LoVo (cell line): ENCODE data around the gene ZSCAN1.
"Not testable (repeated sequence)": the region's sequence is repeated elsewhere in the genome, so short reads cannot be mapped to it uniquely, and the experiment has no call there.

Experiments used
- DNase-seq: peaks from one replicate; pipeline ENCODE4 v3.0.0-alpha.2; 2016; ENCODE audit warnings: low spot score

The ZSCAN1 gene, protein sequence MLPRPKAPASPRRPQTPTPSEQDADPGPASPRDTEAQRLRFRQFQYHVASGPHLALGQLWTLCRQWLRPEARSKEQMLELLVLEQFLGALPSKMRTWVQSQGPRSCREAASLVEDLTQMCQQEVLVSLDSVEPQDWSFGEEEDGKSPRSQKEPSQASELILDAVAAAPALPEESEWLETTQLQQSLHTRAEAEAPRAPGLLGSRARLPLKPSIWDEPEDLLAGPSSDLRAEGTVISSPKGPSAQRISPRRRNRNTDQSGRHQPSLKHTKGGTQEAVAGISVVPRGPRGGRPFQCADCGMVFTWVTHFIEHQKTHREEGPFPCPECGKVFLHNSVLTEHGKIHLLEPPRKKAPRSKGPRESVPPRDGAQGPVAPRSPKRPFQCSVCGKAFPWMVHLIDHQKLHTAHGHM

DNA sequence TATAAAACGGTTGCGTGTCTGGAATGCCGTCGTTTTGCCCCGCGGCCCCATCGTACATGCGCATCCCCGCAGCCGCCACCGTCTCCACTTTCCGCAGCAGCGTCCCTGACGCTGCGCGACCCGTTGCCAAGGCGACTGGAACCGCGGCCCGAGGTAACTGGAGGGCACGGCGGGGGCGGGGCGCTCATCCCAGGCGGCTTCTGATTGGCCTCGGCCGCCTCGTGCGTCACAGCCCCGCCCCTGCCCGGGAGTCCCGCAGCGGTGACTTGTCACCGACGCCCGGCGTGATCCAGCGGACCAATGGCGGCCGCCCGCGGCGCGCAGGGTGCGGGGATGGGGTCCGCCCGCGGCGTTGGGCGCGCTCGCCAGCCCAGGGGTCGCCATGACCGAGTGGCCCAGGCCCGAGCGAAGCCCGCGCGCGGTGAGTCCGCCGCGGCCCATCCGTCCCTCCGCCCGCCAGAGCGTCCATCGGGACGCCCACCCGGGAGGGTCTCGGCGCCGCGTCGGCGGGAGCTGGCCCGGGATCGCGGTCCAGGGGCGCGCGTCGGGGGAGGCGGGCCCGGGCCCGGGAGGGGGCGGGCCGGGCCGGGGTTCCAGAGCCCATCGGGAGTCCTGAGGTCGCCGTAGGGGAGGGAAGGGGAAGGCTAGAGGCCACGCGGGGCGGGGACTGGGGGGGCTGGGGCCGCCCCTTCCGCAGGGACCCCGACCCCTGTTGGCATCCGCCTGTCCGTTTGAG is at the start of gene ZSCAN1:
ZSCAN1 (plus strand) TSS at position 285 of the 736 bp plus-strand sequence. CDS start 3,812 bp downstream, outside the sequence.
- no peak for DNase-seq

DNA sequence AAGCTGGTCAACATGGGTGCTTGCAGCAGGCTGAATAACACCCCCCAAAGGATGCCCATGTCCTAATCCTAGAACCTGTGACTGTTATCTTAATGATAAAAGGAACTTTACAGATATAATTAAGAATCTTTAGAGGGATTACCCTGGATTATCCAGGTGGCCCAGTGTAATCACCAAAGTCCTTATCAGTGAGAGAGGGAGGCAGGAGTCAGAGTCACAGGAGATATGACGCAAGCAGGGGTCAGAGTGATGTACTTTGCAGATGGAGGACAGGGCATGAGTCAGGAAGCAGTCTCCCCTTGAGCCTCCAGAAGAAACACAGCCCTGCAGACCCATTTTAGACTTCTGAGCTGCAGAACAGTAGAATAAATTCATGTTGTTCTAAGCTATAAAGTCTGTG is 41.0 kb upstream of the ZSCAN1 start:
- no peak for DNase-seq

DNA sequence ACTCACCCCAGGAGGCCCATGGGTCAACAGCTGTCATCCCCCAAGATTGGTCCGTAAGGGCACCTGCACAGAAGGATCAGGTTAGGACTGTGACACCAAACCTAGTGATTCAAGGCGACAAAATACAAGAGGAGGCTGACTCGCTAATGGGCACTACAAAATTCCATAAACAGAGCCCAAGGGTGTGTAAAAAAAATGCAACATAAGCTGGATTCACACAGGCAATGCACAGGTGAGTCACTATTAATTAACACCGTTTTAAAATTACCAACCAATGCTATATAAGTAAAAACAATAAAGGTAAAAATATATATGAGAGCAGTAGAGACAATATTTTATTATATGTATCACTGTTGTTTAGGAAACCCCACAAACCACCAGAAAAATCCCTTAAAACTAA is 33.1 kb upstream of the ZSCAN1 start:
- DNase-seq: no peak

DNA sequence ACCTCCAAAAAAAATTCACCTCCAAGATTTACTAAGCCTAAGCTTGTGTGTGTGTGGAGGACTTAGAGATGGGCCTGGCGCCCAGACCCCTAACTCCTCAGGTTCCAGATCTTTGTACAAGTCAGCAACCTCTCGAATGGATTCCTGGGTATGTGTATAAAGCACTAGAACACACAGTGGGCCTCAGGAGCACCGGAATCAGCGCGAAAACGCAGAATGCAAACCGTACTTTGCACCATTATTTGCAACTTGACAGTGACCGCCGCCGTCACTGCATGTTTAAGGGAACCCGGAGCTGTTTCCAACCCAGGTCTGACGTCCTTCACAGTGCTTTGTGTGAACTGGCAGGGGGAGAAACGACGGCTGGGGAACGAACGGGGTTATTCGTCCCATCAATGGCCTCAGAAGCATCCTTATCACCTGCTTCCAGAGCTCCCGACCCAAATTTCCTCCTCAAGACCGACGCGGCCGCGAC is 31.9 kb upstream of the ZSCAN1 start:
- DNase-seq: no peak

DNA sequence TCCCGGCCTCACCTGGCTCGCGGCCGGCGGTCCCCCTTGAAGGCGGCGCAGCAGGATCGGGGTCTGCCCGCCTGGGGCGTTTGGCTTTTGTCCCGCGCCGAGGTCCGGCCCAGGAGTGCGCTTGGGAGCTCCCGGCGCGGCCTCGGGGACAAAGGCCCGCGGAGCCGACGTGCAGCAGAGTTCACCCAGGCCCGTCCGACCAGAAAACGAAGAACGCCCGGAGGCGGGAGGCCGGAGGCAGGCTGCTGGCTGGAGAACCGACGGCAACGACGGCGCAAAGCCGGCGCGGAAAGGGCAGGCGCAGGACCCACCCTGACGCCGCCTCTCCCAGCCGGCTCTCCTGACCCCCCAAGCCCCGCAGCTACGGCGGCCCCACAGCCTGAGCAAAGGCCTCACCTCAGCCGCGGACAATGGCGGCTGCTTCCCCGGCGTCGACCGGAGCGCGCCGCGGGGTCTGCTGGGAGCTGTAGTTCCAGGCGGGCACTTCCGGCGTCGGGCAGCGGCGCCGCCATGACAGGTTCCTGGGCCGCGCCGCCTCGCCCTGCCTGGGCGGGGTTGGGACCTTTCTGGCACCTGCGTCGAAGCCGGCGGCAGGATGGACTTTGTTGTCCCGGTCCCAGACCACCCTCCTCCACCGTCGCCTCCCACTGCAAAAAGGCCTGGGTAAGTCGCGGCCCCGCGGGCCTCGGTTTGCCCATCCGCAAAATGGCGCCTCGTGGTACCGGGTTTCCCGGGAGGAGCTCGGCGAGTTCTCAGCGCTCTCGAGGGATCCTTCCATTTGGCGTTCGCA is 31.2 kb upstream of the ZSCAN1 start, which contains the start of gene ZNF606:
ZNF606 (minus strand) TSS at position 437 of the 790 bp plus-strand sequence. CDS start 1,501 bp downstream, outside the sequence.
- DNase-seq: no peak

DNA sequence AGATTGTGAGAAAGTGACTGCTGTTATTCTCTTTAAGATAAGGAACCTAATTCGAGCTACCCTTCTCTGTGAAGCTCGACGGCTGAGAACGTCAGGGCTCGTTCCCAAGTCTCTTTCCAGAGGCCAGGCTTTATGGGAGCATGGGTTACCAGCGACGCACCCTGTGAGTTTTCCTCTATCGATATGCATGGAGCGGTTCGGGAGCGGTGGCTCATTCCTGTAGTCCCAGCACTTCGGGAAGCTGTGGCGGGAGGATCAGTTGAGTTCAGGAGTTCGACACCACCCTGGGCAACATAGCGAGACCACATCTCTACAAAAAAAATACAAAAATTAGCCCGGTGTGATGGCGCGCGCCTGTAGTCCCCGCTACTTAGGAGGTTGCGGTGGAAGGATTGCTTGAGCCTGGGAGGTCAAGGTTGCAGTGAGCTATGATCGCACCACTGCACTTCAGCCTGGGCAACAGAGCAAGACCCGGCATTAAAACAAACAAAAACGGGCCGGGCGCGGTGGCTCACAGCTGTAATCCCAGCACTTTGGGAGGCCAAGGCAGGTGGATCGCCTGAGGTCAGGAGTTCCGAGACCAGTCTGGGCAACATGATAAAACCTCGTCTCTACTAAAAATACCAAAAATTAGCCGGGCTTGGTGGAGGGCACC is 30.5 kb upstream of the ZSCAN1 start:
- DNase-seq: no peak

DNA sequence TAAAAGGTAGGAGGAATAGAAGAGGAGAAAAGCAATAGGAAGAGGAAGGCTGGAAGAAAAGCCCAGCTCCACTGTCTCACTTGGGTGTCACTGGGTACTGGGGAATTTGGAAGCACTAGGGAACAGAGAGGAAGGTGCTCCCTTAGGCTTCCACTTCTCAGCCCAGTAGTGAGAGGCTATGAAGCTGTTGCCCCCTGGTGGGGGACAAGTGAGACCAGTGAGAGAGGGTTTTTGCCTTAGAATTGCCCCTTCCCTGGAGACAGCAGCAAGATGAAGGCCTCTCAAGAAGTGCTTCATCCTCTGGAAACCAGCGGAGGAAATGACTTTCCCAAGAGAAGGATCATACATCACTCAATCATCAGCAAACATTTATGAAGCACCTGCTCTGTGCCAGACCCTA is 26.5 kb upstream of the ZSCAN1 start:
- DNase-seq: no peak

DNA sequence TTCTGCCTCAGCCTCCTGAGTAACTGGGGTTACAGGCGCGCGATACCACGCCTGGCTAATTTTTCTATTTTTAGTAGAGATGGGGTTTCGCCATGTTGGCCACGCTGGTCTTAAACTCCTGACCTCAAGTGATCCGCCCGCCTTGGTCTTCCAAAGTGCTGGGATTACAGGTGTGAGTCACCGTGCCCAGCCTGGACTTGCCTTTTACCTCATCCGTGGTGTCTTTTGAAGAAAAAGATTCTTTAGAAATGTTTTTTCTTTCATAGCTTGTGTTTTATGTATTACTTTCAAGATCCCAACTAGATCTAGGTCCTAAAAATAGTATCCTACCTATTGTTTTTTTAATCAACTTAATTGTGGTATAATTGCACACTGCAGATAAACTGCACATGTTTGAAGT is 24.9 kb upstream of the ZSCAN1 start:
- DNase-seq: not testable (repeated sequence)

DNA sequence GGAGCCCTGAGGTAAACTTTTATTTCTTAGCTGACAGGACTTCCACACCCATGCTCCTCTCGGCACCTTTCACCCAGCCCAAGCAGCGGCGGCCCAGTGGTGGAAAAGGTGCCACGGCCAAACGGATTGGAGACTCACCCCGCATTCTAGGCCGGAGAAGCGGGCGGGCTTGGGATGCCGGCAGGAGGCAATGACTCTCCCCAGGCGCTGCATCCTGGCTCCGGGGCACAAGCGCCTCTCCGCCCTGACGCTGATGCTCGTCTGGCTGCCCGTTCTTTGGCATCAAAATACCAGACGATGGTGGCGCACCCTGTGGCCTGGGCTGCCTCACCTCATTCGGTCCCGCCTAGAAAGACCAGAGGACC is 24.5 kb upstream of the ZSCAN1 start:
- no peak for DNase-seq

DNA sequence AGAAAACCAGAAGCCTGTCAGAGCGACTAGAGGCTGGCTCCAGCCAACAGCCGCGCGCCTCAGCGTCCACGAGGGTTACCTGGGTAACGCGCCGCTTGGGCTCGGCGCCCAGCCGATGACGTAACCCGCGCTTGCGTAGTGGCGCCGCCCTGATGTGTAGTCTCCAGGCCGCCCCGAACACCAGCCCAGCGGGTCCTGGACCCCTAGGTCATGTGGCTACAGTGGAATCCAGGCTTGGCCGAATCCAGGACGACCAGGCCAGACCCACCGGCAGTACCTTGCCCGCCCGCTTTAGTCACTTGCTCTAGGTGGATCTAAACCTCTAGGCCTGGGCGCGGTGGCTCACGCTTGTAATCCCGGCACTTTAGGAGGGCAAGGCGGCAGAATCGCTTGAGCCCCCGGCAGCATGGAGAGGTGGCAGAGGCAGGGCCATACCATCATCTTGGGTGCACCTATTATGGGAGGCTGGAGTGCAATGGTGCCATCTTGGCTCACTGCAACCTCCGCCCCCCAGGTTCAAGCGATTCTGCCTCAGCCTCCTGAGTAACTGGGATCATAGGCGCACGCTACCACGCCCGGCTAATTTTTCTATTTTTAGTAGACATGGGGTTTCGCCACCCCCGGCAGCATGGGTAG is 24.0 kb upstream of the ZSCAN1 start:
- no peak for DNase-seq

DNA sequence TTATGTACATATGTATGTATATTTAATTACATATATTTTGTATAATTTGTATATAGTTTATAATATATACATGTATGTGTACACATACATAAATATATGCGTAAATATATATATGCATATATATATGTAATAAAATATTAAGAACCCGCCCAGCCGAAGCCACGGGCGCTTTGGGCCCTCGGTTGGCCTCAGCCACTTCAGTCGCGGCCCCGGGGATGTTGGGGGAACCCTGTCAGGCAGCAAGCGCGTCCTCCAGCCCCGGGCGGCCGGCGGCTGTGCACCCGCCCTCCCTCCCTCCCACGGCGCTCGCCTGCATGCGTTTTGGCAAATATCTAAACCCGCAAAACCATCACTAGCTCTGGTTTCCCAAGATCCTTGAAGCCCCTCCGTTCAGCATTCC is 23.3 kb upstream of the ZSCAN1 start:
- DNase-seq: no peak

DNA sequence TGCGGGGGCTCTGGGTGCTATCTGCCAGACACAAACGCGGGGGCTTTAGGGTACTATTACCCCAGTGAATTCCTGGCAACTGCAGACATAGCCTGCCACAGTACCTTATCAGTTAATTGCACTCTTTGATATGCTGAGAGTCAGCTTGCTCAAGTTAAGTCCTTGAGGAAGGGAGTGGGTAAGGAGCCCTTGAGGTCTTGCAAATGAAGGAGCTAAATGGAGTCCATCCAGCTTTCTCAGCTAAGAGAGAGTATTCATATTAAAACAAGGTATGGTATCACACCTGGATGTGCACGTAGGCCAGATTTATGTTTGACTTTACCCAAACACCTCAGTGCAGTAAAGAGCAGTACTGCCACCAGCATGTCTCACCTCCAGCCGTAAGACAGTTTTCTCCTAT is 19.7 kb upstream of the ZSCAN1 start:
- no peak for DNase-seq

DNA sequence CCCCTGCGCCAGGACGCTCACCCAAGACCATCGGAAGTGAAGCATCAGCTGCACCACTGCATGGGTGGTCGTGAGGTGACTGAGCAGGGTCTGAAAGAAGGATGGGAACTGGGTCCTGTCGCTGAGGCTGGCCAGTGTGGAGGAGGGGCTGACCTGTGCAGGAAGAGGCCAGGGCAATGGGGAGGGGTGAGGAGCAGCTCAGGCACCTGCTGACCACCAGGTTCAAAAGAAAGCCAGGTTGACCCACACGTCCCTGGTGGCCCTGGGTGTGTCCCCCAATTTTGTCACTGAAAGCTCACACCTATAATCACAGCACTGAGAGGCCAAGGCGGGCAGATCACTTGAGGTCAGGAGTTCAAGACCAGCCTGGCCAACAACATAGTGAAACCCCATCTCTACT is 13.7 kb upstream of the ZSCAN1 start:
- DNase-seq: no peak

DNA sequence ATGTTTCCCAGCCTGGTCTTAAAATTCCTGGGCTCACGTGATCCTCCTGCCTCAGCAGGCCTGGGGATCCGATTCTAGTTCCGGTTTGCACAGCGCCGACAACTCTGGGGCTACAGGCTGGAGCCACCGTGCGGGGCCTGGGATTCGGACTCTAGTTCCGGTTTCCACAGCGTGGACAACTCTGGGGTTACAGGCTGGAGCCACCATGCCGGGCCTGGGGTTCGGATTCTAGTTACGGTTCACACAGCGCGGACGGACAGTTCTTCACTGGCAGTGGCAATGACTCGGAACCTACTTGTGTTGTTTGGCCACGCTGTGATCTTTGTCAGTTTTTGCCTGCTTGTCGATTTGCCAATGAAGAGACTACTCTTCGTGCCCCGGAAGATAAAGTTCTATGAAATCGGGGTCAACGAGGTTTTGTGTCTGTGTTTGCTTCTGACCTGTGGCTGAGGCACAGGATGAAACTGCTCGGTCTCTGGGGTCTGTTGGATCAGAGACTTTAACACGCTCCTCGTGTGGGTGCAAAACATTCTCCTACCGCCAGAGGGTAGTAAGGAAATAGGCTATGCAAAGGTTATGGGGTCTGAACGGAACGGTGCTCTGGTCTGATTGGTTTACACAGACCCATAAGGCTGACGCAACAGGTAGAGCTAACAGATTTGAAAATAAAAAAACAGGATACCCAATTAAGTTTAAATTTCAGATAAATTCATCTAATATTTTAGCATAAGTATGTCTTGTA is 12.1 kb upstream of the ZSCAN1 start:
- DNase-seq: no peak

DNA sequence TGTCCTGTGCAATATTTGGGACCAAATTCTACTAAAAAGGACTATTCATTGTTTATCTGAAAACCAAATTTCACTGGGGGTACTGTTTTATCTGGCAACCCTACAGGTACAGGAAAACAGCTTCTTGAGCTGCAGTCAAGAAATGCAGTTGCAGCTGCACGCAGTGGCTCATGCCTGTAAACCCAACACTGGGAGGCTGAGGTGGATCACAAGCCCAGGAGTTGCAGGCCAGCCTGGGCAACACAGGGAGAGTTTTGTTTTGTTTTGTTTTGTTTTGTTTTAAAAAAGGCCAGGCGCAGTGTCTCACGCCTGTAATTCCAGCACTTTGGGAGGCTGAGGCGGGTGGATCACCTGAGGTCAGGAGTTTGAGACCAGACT is 11.6 kb upstream of the ZSCAN1 start:
- no peak for DNase-seq

DNA sequence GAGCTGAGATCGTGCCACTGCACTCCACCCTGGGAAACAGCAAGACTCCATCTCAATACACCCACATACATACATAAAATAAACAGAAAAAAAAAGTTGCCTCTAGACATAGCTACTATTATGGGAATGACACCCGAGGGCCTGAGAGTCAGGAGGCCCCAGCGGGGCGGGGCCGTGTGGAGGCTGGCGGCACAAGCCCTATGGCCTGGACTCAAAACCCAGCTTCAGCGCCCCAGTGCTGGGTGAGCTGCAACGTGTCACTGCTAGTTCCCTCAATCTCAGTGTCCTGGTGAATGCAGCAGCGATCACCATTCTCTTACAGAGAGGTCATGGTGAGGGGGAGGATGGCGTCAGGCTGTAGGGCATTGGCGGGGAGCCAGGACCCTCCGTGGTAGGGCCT is 9.2 kb upstream of the ZSCAN1 start:
- no peak for DNase-seq

DNA sequence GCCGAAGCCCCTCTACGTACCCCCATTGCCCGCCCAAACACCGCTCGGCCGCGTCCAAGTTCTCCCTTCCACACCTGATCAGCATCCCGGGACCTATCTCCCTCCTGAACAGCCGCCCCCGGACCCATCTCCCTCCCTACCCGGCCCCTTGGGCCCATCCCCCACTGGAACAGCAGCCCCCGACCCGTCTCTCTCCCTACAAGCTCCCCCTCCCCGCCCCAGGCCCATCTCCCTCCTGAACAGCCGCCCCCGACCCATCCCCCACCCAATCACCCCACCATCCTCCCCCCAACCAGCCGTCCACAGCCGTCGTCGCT is 610 bp downstream of the ZSCAN1 start:
- DNase-seq: no peak

DNA sequence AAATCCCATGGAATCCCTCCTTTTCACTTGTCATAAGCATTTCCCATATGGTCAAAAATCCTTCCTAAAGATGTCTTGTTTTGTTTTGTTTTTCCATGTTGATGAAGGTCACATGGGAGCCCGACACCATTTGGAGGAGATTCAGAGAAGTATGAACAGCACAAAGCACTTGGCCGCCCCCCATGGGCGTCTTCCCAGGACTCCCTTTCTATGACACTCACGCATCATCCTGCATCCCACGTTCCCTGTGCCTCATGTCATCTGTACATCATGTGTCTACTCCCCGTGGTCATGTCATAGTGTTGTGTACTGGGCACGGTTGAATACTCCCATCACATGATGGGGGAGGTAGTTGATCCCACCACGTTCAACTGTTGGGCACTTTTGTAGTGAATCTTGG is 2.0 kb downstream of the ZSCAN1 start:
- DNase-seq: no peak

DNA sequence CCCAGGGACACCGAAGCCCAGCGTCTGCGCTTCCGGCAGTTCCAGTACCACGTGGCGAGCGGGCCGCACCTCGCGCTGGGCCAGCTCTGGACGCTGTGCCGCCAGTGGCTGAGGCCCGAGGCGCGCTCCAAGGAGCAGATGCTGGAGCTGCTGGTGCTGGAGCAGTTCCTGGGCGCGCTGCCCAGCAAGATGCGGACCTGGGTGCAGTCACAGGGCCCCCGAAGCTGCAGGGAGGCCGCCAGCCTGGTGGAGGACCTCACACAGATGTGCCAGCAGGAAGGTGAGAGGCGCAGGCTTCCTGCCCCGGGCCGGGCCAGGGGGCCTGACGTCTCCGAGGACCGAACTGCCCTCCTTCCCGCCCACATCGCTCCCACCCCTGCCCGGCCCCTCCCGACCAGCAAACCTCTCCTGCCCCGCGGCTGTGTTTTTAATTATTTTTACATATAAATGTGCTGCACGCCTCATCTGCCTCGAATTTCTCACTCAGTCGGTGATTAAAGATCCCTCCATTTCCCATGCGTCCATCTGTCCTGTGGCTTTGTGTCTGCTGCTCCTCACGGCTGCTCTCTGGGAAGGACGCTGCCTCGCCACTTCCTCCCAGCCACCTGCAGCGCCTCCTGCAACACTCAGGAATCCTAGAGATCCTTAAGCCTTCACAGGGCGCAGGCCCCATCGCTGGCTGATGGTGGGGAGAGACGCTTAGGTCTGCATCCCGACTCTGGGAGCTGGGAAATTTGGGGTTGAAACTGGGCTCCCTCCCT is 4.3 kb downstream of the ZSCAN1 start:
- no peak for DNase-seq

DNA sequence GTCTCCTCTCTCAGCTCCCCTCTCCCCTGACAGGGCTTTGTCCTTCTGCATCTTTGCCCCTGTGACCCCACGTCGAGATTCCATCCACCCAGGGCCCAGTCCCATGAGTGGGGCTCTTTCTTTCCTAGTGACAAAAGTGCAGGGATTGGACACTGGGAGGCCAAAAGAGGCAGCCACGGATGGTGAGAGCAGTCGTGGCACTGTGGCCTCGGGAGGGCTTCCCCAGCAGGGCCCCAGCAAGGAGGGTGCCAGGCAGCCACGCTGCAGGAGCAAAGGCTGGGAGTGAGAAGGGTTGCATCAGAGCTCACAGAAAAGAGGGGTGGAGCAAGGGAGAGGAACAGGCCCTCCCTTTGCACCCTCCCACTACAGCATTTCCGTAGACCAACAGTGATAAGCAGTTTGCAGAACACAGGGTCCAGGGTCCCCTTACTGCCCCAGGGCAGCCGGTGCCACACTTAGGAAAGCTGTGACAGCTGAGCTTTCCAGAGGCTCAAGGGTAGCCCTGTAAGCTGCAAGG is 4.9 kb downstream of the ZSCAN1 start:
- DNase-seq: no peak
